ENCODE measurements around the gene EXPH5.

Gene EXPH5

GRCh38 chr11:108468478-108468864, 125.1 kb downstream of the EXPH5 start:
- no peak for DNase-seq (ENCODE audit: low spot score)

- peak; percentile 96 for DNase-seq (ENCODE audit: low spot score)
Observed at GRCh38 chr11:108467091-108467823, 126.3 kb downstream of the EXPH5 start, which contains the start of gene C11orf65. Gene C11orf65 (minus strand): TSS chr11:108467529. CDS start chr11:108461559, 5,970 bp downstream.

- DNase-seq (ENCODE audit: low spot score): no peak
Observed at GRCh38 chr11:108466405-108466804, 127.2 kb downstream of the EXPH5 start.

All from AG08395 (cell line).